ENCODE measurements around the gene ITIH2. TPM values are rescaled to one million over a fixed set of nuclear protein-coding genes. Genes with fewer than 3 reads are reported as not detected.

Gene ITIH2
- total RNA-seq, 2 experiments from 2014 or later: not detected

- Mint-ChIP-seq H3K27ac (no peak overlapping the region), H3K9me3 (no peaks in the 10 kb centered on the region), H3K4me3 (no peak overlapping the region), H3K36me3 (ENCODE audit: low read depth) (peaks cover 38% of the 10 kb centered on the region), H3K4me1 (ENCODE audit: low read depth) (no peaks in the 10 kb centered on the region), H3K27me3 (no peaks in the 10 kb centered on the region)
- TF ChIP-seq CTCF (IDR thresholded peaks at IDR 0.05): no peak
- ATAC-seq (no peak), DNase-seq (no peak)
- ChIA-PET POLR2A (no interaction called here), CTCF (interaction anchor here (1.4 kb wide), 1 partner anchor 229 kb away, joined by 7 read pairs; no protein-coding TSS in a partner anchor)
- intact Hi-C loops (cut with micrococcal nuclease): no loop called here
Observed at GRCh38 chr10:7755103-7755502, 52.0 kb downstream of the ITIH2 start.

- intact Hi-C loops (cut with micrococcal nuclease): no loop called here
- peak; percentile 59 for TF ChIP-seq CTCF (IDR thresholded peaks at IDR 0.05)
- ChIA-PET CTCF (interaction anchor here (1.2 to 1.4 kb wide), 5 partner anchors 10 to 1546 kb away, joined by 3 to 7 read pairs (median 4); no protein-coding TSS in a partner anchor), POLR2A (interaction anchor here (0.8 kb wide), 1 partner anchor 332 kb away, joined by 3 read pairs; no protein-coding TSS in a partner anchor)
- Mint-ChIP-seq H3K27me3 (no peaks in the 10 kb centered on the region), H3K9me3 (no peaks in the 10 kb centered on the region), H3K27ac (no peak overlapping the region), H3K36me3 (ENCODE audit: low read depth) (peaks cover 38% of the 10 kb centered on the region), H3K4me3 (no peak overlapping the region), H3K4me1 (ENCODE audit: low read depth) (no peaks in the 10 kb centered on the region)
- peak; percentile 66 for ATAC-seq
- peak; percentile 49 for DNase-seq
Observed at GRCh38 chr10:7756360-7756992, 53.4 kb downstream of the ITIH2 start.

- ATAC-seq: no peak
- ChIA-PET CTCF (no interaction called here), POLR2A (no interaction called here)
Observed at GRCh38 chr10:7763929-7764328, 60.8 kb downstream of the ITIH2 start.

GRCh38 chr10:7766241-7766640, 63.1 kb downstream of the ITIH2 start:
- Mint-ChIP-seq H3K9me3 (no peaks in the 10 kb centered on the region), H3K36me3 (ENCODE audit: low read depth) (peaks cover 32% of the 10 kb centered on the region), H3K4me1 (ENCODE audit: low read depth) (no peaks in the 10 kb centered on the region), H3K27ac (no peak overlapping the region), H3K4me3 (no peak overlapping the region), H3K27me3 (no peaks in the 10 kb centered on the region)
- ATAC-seq (no peak), DNase-seq (no peak)
- no peak for TF ChIP-seq CTCF (IDR thresholded peaks at IDR 0.05)
- intact Hi-C loops (cut with micrococcal nuclease): no loop called here
- ChIA-PET CTCF (interaction anchor here (1.0 to 1.1 kb wide), 2 partner anchors 10 to 241 kb away, joined by 3 read pairs; no protein-coding TSS in a partner anchor), POLR2A (interaction anchor here (0.5 kb wide), 1 partner anchor 842 kb away, joined by 3 read pairs; no protein-coding TSS in a partner anchor)

More at GRCh38 chr10:7763929-7764328, 60.8 kb downstream of the ITIH2 start:
- peaks cover 25% of the 10 kb centered on the region for H3K36me3 Mint-ChIP-seq (ENCODE audit: low read depth)
- H3K9me3 Mint-ChIP-seq: no peaks in the 10 kb centered on the region
- intact Hi-C loops (cut with micrococcal nuclease): no loop called here
- no peaks in the 10 kb centered on the region for H3K4me1 Mint-ChIP-seq (ENCODE audit: low read depth)
- no peak overlapping the region for H3K4me3 Mint-ChIP-seq
- no peaks in the 10 kb centered on the region for H3K27me3 Mint-ChIP-seq
- H3K27ac Mint-ChIP-seq: no peak overlapping the region
- no peak for DNase-seq
- no peak for TF ChIP-seq CTCF (IDR thresholded peaks at IDR 0.05)

GRCh38 chr10:7767209-7767608, 64.1 kb downstream of the ITIH2 start:
- Mint-ChIP-seq H3K36me3 (ENCODE audit: low read depth) (peaks cover 35% of the 10 kb centered on the region), H3K9me3 (no peaks in the 10 kb centered on the region)
- intact Hi-C loops (cut with micrococcal nuclease): no loop called here

More at GRCh38 chr10:7767209-7767608, 64.1 kb downstream of the ITIH2 start:
- ChIA-PET POLR2A (no interaction called here), CTCF (no interaction called here)
- Mint-ChIP-seq H3K27ac (no peak overlapping the region), H3K27me3 (no peaks in the 10 kb centered on the region), H3K4me1 (ENCODE audit: low read depth) (no peaks in the 10 kb centered on the region), H3K4me3 (no peak overlapping the region)
- TF ChIP-seq CTCF (IDR thresholded peaks at IDR 0.05): no peak
- ATAC-seq (no peak), DNase-seq (no peak)

All from activated CD8-positive, alpha-beta T cell treated with anti-CD3 and anti-CD28 coated beads for 36 hours (primary cell).